Activated CD4-positive, alpha-beta T cell treated with anti-CD3 and anti-CD28 coated beads, Interleukin-2, amount 50 U/mL, for 24 hours (primary cell): ENCODE data around the gene TSHZ2.
"Not testable (repeated sequence)": the region's sequence is repeated elsewhere in the genome, so short reads cannot be mapped to it uniquely, and the experiment has no call there.

Source experiments
- DNase-seq, 2 donors: peaks; one replicate each; pipeline ENCODE4 v3.0.0-alpha.2; 2020; ENCODE audit warnings: low read depth in 1 of 2, low spot score in 1 of 2

Gene TSHZ2

DNA sequence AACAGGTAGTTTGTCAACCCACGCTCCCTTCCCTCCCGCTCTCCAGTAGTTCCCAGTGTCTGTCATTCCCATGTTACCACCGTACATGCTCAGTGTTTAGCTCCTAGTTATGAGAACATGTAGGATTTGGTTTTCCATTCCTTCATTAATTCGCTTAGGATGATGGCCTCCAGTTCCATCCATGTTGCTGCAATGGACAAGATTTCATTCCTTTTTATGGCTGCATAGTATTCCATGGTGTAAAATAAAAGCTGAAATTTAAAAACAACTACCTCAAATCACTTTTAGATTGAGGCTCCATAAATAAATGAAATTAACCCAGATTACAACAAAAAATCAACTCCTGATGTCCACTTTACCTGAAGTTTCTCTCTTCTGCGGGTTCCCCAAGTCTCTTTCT is 430.9 kb downstream of the TSHZ2 start:
- DNase-seq = no peak

DNA sequence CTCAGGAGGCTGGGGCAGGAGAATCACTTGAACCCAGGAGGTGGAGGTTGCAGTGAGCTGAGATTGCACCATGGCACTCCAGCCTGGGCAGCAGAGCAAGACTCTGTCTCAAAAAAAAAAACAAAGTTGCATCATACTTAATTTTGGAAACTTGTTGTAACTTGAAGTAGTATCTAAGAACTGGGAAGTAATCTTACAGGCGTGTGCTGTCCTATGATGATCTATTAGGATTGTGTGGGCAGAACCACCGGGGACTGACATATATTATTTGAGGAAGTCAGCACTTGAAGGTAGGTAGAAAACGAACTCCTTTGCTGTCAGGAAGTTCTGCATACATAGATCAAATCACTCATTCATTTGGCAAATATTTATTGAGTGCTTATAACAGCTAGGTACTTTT is 433.0 kb downstream of the TSHZ2 start:
- no peak for DNase-seq

- DNase-seq = no peak
Measured at GRCh38 chr20:53406580-53406979, 434.4 kb downstream of the TSHZ2 start.

DNA sequence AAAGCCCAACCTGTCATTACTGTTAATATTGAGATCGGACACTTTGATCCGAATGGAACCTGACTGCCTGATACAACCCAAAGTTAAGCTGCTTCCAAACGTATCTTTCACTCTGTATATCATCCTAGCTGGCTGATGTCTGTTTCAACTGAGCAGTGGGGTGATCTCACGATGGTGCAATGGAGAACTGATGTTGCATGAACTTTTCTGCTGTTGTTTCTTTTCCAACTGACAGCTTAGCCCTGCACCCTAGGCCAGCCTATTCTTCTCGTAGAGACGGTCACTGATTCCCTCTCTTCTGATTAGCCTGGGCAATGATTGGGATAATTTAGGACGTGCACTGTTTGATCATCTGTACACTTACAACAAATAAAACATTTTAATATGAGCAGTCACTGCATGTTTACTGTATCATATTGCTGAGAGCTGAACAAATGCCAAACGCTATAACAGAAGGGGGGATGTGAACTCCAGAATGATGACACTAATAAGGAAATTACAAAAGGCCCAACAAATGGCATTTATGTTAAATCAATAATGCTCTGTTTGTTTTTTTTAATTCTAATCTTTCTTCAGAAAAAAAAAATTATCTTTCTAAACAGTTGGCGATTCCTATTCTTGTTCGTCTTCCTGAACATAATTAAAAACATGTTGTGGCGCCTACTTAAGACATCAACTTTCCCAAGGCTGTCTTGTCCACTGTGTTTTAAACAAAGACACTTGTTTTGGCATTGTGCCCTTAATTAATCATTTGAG is 436.7 kb downstream of the TSHZ2 start:
- DNase-seq = no peak

- no peak for DNase-seq
Measured at GRCh38 chr20:53409447-53409717, 437.2 kb downstream of the TSHZ2 start.

DNA sequence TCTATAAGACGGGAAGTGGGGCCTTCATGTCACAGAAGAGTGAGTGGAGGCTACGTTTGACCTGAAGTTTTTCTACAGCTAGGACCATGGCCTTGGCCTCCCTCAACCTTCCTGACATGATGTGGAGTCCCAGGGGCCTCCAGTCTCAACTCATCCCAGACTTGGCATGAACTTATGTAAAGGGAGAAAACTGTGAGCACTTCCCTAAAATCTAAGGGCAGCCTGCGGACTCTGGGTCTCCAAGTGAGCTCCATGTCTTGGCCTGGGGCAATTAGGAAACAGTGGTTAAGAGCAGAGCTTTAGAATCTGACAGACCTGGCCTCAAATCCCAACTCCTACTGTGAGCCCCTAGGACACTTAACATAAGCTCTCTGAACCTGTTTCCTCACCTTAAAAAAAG is 439.0 kb downstream of the TSHZ2 start:
- DNase-seq = no peak

DNA sequence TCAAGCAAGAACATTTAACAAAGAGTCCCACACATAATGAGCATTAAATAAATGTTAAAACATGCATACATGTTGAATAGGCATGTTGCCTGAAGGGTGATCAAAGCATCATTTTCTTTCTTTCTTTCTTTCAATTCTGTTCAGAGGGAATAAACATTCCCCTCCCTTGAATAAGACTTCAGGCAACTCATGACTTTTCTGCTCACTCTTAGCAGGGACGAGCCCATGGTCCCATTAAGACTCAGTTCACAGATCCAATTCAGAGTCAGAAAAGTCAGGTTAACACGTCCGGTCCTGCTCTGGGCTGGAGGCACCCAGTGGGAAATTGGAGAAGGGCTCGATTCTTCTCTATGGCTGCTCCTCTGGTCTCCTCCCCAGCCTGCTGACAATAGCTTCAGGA is 439.7 kb downstream of the TSHZ2 start:
- DNase-seq = no peak

DNA sequence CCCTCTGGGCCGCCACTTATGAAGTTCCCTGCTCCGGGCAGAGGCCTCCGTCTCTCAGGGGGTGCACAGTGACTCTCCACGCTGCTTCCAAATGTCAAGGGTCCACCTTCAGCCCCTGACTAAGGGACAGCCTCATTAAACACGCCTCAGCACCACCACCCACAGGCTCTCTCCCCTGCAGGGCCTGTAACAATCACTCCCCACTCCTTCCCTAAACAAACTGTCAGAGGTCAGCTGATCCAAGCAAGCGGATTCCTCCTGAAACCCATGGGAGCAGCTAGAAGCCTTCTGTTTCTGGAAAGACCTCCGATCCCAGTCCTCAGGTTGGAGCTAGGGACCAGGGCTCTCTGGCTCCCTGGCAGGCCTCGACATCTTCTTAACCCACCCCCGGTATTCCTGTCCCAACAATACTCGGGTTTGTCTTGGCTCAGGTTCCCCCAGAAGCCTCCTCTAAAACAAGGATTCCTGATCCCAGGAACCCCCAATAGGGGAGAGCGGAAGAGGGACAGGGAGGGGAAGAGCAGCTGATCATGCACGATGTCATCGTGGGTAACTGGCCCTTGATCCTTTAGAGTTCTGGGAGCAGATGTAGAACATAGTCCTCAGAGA is 440.5 kb downstream of the TSHZ2 start:
- no peak for DNase-seq

GRCh38 chr20:53413186-53413631 is 441.1 kb downstream of the TSHZ2 start:
- DNase-seq = peak in 1 of 2 donors; percentile 25

- not testable (repeated sequence) for DNase-seq
Measured at GRCh38 chr20:53413845-53414244, 441.7 kb downstream of the TSHZ2 start.

DNA sequence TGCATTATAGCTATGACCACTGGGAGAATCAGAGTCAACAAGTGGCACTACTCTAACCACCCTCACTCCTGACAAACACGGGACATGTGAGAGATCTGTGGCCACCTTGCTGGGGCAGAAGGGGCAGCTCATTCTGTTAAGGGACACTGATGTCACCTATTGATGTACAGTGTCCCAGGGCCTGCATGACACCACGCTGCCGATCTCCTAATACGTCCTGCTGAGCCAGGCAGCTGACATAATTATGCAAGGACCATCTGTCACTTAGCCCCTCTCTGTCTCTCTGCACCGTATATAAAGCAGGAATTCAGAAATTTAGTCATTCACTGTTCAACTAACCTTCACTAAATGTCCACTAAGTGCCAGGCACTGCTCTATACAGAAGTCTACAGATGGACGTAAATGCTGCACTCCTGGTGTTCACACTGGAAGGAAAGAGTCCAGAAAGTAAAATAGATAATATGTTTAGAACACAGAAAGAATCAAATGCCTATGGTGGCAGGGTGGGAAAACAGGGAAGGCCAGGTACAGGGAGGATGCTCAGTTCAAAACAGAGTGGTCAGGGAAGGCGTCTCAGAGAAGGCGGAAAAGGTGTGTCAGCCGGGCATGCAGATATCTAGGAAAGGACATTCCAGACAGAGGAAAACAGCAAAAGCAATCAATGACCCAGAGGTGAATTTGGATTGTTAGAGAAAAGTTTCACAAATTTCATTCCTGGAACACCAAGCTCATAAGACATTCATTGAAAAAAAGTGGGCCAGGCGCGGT is 447.7 kb downstream of the TSHZ2 start:
- DNase-seq = no peak

- DNase-seq = no peak
Measured at GRCh38 chr20:53421343-53421742, 449.2 kb downstream of the TSHZ2 start.

DNA sequence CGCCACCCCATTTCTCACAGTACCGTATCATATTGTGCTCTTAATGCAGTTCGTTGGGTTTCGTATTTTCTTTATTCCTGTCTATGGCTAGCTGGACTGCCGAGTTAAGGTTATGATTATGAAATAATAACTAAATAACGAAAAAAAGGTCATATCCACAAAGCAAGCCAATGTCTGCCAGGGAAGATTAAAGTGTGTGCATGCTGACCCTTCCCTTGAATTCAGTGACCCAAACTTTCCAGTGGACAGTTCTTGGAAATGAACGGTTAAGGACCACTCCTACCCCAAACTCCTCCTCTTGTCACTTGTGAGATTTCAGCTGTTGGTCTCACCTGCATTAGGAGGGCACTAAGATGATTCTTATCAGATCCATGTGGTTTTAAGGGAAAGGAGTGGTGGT is 449.9 kb downstream of the TSHZ2 start:
- DNase-seq = no peak

- DNase-seq = no peak
Measured at GRCh38 chr20:53423587-53424146, 451.5 kb downstream of the TSHZ2 start.

DNA sequence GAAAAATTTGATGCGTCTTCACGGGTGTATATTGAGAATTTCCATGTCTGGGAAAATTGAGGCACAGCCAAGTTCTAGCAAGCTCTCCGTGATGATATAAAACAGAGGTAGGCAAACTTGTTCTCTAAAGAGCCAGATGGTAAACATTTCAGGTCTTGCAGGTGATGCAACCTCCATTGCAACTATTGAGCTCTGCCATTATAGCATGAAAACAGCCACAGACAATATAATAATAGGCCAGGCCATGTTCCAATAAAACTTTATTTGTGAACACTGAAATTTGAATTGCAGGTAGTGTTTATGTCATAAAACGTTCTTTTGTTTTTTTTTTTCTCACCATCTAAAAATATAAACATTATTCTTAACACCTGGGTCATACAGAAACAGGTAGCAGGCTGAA is 453.3 kb downstream of the TSHZ2 start:
- no peak for DNase-seq

DNA sequence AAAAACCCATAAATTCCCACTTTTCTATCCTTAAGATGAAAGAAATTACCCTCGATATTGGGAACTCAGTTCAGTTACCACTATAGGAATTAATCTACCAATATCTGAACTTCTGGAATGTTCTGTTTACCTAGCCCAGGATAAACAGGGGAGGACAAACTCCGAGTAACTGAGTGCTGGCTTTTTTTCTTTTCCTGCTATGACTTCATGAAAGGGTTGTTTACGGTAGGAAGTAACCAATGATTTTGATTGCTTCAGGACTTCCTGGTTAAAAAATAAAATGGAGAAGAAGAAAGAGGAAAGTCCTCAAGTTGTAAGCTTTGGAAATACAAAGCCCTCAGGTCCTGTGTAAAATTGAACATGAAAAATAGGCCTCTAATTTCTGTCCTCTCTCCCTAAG is 453.8 kb downstream of the TSHZ2 start:
- no peak for DNase-seq

- DNase-seq = no peak
Measured at GRCh38 chr20:53426766-53427312, 454.7 kb downstream of the TSHZ2 start.

DNA sequence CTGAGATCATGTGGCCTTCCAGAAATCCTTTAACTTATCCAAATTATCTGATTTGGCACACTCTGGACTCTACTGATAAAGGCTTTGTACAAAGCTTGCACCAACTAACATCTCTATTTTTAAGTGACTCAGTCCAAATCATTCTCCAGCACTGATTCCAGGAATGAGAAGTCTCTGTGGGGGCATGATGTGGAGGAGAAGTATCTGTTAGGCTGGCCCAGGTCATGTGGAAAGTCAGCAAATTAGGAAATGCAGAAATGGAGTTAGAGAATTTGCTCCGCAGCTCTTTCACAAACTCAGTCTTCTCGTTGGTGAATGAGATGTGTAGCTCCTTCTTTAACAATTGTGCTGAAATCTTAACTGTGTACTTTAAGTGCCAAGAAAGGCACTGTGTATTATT is 455.8 kb downstream of the TSHZ2 start:
- no peak for DNase-seq

DNA sequence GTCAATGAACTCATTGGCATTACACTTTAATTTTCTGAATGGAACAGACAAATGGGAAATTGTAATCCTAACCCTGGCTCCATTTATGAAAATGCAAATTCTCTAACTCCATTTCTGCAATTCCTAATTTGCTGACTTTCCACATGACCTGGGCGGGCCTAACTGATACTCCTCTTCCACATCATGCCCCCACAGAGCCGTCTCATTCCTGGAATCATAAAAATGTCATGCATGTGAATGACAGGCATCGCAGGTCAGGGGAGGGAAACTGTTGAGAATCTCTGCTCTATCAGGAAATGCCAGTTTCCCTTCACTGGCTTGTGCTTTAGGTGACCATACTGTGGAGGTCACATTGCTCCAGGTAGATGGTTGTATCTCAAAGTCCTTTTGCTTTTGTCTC is 456.4 kb downstream of the TSHZ2 start:
- DNase-seq = no peak

GRCh38 chr20:53428996-53429395 is 456.8 kb downstream of the TSHZ2 start:
- DNase-seq = no peak

DNA sequence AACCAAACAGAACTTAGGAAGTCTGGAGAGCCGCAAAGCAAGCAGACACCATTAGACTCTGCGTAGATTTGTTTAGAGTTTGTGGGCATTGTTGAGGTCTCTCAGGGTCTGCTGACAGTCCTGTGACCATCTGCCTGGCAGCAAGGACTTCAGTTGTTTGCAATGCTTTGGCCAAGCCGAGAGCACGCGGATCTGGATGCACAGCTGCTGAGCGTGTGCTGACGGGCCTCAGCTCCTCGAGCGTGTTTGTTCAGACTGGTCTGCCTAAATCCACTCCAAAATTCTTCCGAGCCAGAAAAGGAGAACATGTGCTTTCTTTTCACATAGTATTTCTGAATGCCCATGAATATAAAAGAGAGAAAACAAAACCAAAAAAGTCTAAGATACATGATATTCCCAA is 462.5 kb downstream of the TSHZ2 start:
- no peak for DNase-seq

DNA sequence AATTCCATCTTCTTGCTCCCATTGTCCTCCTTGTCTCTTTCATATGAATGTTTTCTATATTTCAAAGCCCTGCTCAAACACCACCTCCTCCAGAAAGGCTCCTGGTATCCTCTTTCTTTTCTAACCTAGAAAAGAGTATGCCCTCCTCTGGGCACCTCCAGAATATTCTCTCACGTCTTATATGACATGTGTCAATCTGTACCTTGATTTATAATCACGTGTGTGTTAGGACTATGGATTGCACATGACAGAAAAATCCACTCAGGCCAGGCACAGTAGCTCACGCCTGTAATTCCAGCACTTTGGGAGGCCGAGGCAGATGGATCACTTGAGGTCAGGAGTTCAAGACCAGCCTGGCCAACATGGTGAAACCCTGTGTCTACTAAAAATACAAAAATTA is 464.8 kb downstream of the TSHZ2 start:
- not testable (repeated sequence) for DNase-seq
